H9 (cell line): ENCODE results near the gene GGCX. TPM values are rescaled to one million over a fixed set of nuclear protein-coding genes. Genes with fewer than 3 reads are reported as not detected.
A peak's percentile ranks its signal among the peaks of the same experiment; 100 is the strongest.

Experiments used
- DNase-seq: peaks from one replicate; pipeline ENCODE4 v3.0.0-alpha.2; 2017
- H2AFZ ChIP-seq: one replicate; pipeline ENCODE4 v1.6.1; 2013; ENCODE audit warnings: mild to moderate bottlenecking, low read length, control low read depth, moderate library complexity
- H2AK5ac ChIP-seq: 2 replicates; pipeline ENCODE4 v1.6.1; 2013; ENCODE audit warnings: low read length, control low read depth, mixed read lengths; ENCODE audit not compliant: insufficient read length
- H2BK120ac ChIP-seq: one replicate; pipeline ENCODE4 v1.6.1; 2013; ENCODE audit warnings: low read depth, mild to moderate bottlenecking, low read length, control low read depth, inconsistent platforms; ENCODE audit not compliant: poor library complexity, severe bottlenecking
- H2BK12ac ChIP-seq: 2 replicates; pipeline ENCODE4 v1.6.1; 2013; ENCODE audit warnings: low read length, control low read depth, mixed read lengths, low read depth; ENCODE audit not compliant: insufficient read length
- H2BK15ac ChIP-seq: 2 replicates; pipeline ENCODE4 v1.6.1; 2013; ENCODE audit warnings: low read depth, low read length, control low read depth
- H2BK20ac ChIP-seq: one replicate; pipeline ENCODE4 v1.6.1; 2013; ENCODE audit warnings: low read depth, mild to moderate bottlenecking, low read length, control low read depth, inconsistent platforms; ENCODE audit not compliant: poor library complexity, severe bottlenecking
- H2BK5ac ChIP-seq: 2 replicates; pipeline ENCODE4 v1.6.1; 2013; ENCODE audit warnings: low read length, control low read depth, mixed read lengths; ENCODE audit not compliant: insufficient read length
- H3K14ac ChIP-seq: 2 replicates; pipeline ENCODE4 v1.6.1; 2013; ENCODE audit warnings: low read length, control low read depth; ENCODE audit not compliant: insufficient read depth
- H3K18ac ChIP-seq: 2 replicates; pipeline ENCODE4 v1.6.1; 2013; ENCODE audit warnings: low read depth, mild to moderate bottlenecking, mixed read lengths, low read length, control low read depth; ENCODE audit not compliant: insufficient read length
- H3K23ac ChIP-seq: 2 replicates; pipeline ENCODE4 v1.6.1; 2013; ENCODE audit warnings: low read length, control low read depth, mixed read lengths, low read depth; ENCODE audit not compliant: insufficient read length
- H3K23me2 ChIP-seq: 2 replicates; pipeline ENCODE4 v1.6.1; 2013; ENCODE audit warnings: low read depth, mild to moderate bottlenecking, mixed read lengths, low read length, control low read depth; ENCODE audit not compliant: insufficient read length, poor library complexity, severe bottlenecking
- H3K27ac ChIP-seq: 2 replicates; pipeline ENCODE4 v1.5.1; 2013; ENCODE audit warnings: low read length, control low read depth, mixed read lengths, low read depth; ENCODE audit not compliant: insufficient read length
- H3K27me3 ChIP-seq: 2 replicates; pipeline ENCODE4 v1.6.1; 2013; ENCODE audit warnings: low read length, control low read depth, inconsistent platforms; ENCODE audit not compliant: insufficient read depth
- H3K4ac ChIP-seq: 2 replicates; pipeline ENCODE4 v1.6.1; 2013; ENCODE audit warnings: low read depth, mild to moderate bottlenecking, control low read depth, inconsistent platforms, low read length, moderate library complexity
- H3K4me1 ChIP-seq: 2 replicates; pipeline ENCODE4 v1.6.1; 2013; ENCODE audit warnings: low read length, control low read depth, inconsistent platforms; ENCODE audit not compliant: insufficient read depth
- H3K4me2 ChIP-seq: 2 replicates; pipeline ENCODE4 v1.6.1; 2013; ENCODE audit warnings: low read length, control low read depth, mixed read lengths; ENCODE audit not compliant: insufficient read length, insufficient read depth
- H3K56ac ChIP-seq: 2 replicates; pipeline ENCODE4 v1.6.1; 2013; ENCODE audit warnings: low read depth, mild to moderate bottlenecking, mixed read lengths, low read length, control low read depth; ENCODE audit not compliant: insufficient read length
- H3K79me1 ChIP-seq: 2 replicates; pipeline ENCODE4 v1.6.1; 2013; ENCODE audit warnings: low read depth, mild to moderate bottlenecking, moderate library complexity, low read length, control low read depth, inconsistent platforms; ENCODE audit not compliant: insufficient read depth, poor library complexity, severe bottlenecking
- H3K79me2 ChIP-seq: 2 replicates; pipeline ENCODE4 v1.6.1; 2013; ENCODE audit warnings: low read length, control low read depth, inconsistent platforms; ENCODE audit not compliant: insufficient read depth
- H3K9ac ChIP-seq: 2 replicates; pipeline ENCODE4 v1.6.1; 2013; ENCODE audit warnings: low read length, control low read depth, mixed read lengths; ENCODE audit not compliant: insufficient read length; ENCODE audit errors: extremely low read depth
- H3K9me3 ChIP-seq: one replicate; pipeline ENCODE4 v1.6.1; 2013; ENCODE audit warnings: low read depth, low read length, inconsistent platforms; ENCODE audit not compliant: control insufficient read depth
- H3T11ph ChIP-seq: one replicate; pipeline ENCODE4 v1.6.1; 2013; ENCODE audit warnings: mild to moderate bottlenecking, low read length, control low read depth, inconsistent platforms
- H4K20me1 ChIP-seq: one replicate; pipeline ENCODE4 v1.6.1; 2013; ENCODE audit not compliant: control insufficient read depth, insufficient read length, insufficient read depth
- H4K5ac ChIP-seq: 2 replicates; pipeline ENCODE4 v1.6.1; 2013; ENCODE audit warnings: low read depth, mild to moderate bottlenecking, mixed read lengths, low read length, control low read depth; ENCODE audit not compliant: insufficient read length
- H4K8ac ChIP-seq: replicated peaks from 2 replicates; pipeline ENCODE4 v1.6.1; 2013; ENCODE audit warnings: low read length, control low read depth, mixed read lengths, low read depth; ENCODE audit not compliant: insufficient read length
- H4K91ac ChIP-seq: 2 replicates; pipeline ENCODE4 v1.6.1; 2013; ENCODE audit warnings: low read depth, mild to moderate bottlenecking, moderate library complexity, mixed read lengths, low read length, control low read depth; ENCODE audit not compliant: insufficient read length
- H3K27ac Mint-ChIP-seq, 3 experiments: 2 replicates in 2 of 3; 3 replicates in 1 of 3; pipeline ENCODE4 v1.8.0; 2020 to 2021; ENCODE audit warnings: mixed read lengths in 3 of 3, mild to moderate bottlenecking in 1 of 3, moderate library complexity in 1 of 3
- H3K27me3 Mint-ChIP-seq: 2 replicates; pipeline ENCODE4 v1.8.0; 2021; ENCODE audit warnings: low read depth, mild to moderate bottlenecking, moderate library complexity, mixed read lengths
- H3K36me3 Mint-ChIP-seq, 3 experiments: 2 replicates in 2 of 3; 3 replicates in 1 of 3; pipeline ENCODE4 v1.8.0; 2020 to 2021; ENCODE audit warnings: low read depth in 3 of 3, mixed read lengths in 3 of 3; ENCODE audit not compliant: insufficient read depth in 1 of 3
- H3K4me1 Mint-ChIP-seq, 2 experiments: 2 replicates each; pipeline ENCODE4 v1.8.0; 2020; ENCODE audit warnings: mixed read lengths in 2 of 2
- H3K4me3 Mint-ChIP-seq, 2 experiments: 2 replicates in 1 of 2; 3 replicates in 1 of 2; pipeline ENCODE4 v1.8.0; 2020 to 2021; ENCODE audit warnings: mild to moderate bottlenecking in 2 of 2, mixed read lengths in 2 of 2, moderate library complexity in 1 of 2
- H3K9me3 Mint-ChIP-seq, 2 experiments: 2 replicates in 1 of 2; 3 replicates in 1 of 2; pipeline ENCODE4 v1.8.0; 2020; ENCODE audit warnings: mild to moderate bottlenecking in 2 of 2, mixed read lengths in 2 of 2, moderate library complexity in 1 of 2
- CTCF ChIP-seq: fragments of 200-600 bp; sonication (generic); conservative IDR thresholded peaks from 3 replicates; pipeline ENCODE4 v1.8.0; 2021; ENCODE audit warnings: antibody characterized with exemption, mild to moderate bottlenecking
- WGBS: extraction: QIAGEN DNeasy Blood & Tissue Kit; methylation state at CpG from one replicate; pipeline ENCODE4 v1.1.7; 2013; ENCODE audit warnings: missing lambda C conversion rate, low lambda C conversion rate, mixed read lengths; ENCODE audit not compliant: insufficient read length; ENCODE audit errors: extremely low coverage; 5-methylcytosine and 5-hydroxymethylcytosine counted together
- total RNA-seq: library from RNA; stranded (reverse); gene quantifications from 2 replicates; pipeline ENCODE4 v1.2.1, GENCODE V29; 2021

GGCX gene
- total RNA-seq, 1 experiment from 2014 or later = 32.9 TPM

DNA sequence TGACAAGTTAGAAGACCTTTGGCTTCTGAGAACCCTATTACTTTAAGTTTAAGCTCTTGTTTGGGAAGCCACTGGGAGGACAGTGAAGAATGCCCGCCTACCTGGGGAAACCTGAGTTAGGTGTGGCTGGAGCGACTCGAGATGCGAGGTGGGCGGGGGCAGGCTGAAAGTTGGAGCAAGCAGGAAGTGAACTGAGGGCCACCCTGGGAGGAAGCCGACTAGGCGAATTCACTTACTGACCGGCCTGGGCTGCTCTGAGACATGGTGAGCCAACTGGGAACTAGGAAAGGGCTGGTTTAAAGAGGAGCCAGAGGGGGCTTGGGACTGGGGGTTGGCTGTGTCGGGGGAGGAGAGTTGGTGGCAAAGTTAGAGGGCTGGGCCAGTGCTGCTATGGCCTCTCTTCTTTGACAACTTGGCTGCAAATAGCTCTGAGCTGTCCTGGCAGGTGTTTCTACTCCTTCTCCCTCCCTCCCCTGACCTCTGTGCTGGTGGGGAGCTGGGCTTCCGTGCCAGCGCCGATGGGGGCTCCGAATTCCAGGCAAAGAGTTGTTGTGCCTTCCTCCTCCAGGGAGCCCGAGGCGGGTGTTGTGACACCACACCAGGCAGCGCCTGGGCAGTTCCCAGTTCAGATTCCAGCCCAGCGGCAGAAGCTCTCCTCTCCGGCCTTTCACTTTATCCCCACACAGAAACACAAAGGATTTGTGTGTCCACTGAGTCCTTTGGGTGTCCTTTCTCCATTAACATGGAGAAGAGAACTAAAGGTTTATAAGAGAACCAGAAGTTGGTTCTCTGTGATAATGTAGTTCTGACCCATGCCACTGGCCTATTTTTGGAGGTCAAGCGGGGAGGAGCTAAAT is 16.3 kb upstream of the GGCX start, which contains the start of gene VAMP8:
VAMP8 (plus strand) TSS at position 201 of the 857 bp plus-strand sequence; CDS start at position 262, 61 bp downstream.
- Histone ChIP-seq H3K18ac (peak within 1 kb of the TSS; percentile 45), H2BK120ac (no peak within 1 kb of the TSS), H3K23ac (no peak within 1 kb of the TSS), H3K27me3 (no peaks in the 10 kb centered on the region), H3K9ac (peak within 1 kb of the TSS; percentile 15), H4K91ac (no peak within 1 kb of the TSS), H2BK12ac (no peak within 1 kb of the TSS), H2BK20ac (no peak within 1 kb of the TSS), H3K4me1 (peaks cover 3% of the 10 kb centered on the region; the same call in 1 of the 2 replicates), H3T11ph (no peak within 1 kb of the TSS), H4K20me1 (no peaks in the 10 kb centered on the region), H3K27ac (no peak within 1 kb of the TSS), H3K56ac (no peak within 1 kb of the TSS), H3K23me2 (no peaks in the 10 kb centered on the region), H4K8ac (no peak within 1 kb of the TSS), H2BK5ac (no peak within 1 kb of the TSS), H2AK5ac (no peak within 1 kb of the TSS), H3K4ac (no peak within 1 kb of the TSS), H2AFZ (no peak within 1 kb of the TSS), H4K5ac (no peak within 1 kb of the TSS), H3K14ac (no peak within 1 kb of the TSS), H3K79me1 (no peaks in the 10 kb centered on the region), H3K79me2 (no peaks in the 10 kb centered on the region), H3K4me2 (peak within 1 kb of the TSS; percentile 62), H3K9me3 (no peaks in the 10 kb centered on the region), H2BK15ac (no peak within 1 kb of the TSS)
- Mint-ChIP-seq H3K4me1 (peaks cover 30% of the 10 kb centered on the region in 2 experiments), H3K27ac (peak within 1 kb of the TSS; percentile 82 to 90 (median 84); a peak in 6 of 7 replicates), H3K36me3 (no peaks in the 10 kb centered on the region), H3K4me3 (peak within 1 kb of the TSS; percentile 71 to 84), H3K27me3 (peaks cover 45% of the 10 kb centered on the region), H3K9me3 (no peaks in the 10 kb centered on the region; a peak in 2 of 5 replicates)
- DNase-seq = peak; percentile 92
- no CpG with 5 or more reads among the region's 19 CpGs for WGBS
- no peak for TF ChIP-seq CTCF
